GM10248 (cell line): ENCODE measurements around the gene CPPED1.

ENCODE experiments used
- CTCF ChIA-PET: fragments of 300-600 bp; sonication (Branson Sonifier 250); formaldehyde crosslinking; extraction: SDS; loops from one replicate; lab custom pipeline; 2021; ENCODE audit warnings: antibody characterized with exemption; lab: Yijun Ruan, JAX
- POLR2A ChIA-PET: fragments of 350-650 bp; sonication (Branson Sonifier 250); formaldehyde crosslinking; extraction: SDS; loops from one replicate; lab custom pipeline; 2020; ENCODE audit warnings: antibody characterized with exemption; lab: Yijun Ruan, JAX
- DNase-seq: peaks from one replicate; pipeline ENCODE4 v3.0.0; 2012; ENCODE audit errors: extremely low spot score
- TF ChIP-seq, protein P1 (sequence below): IDR thresholded peaks from 2 replicates; pipeline ENCODE4 v1.5.1; 2012; ENCODE audit warnings: mild to moderate bottlenecking, low read depth; ENCODE audit errors: extremely low read depth, missing control alignments, control extremely low read depth

CPPED1 gene

GRCh38 chr16:12611916-12612597 is 191.6 kb downstream of the CPPED1 start:
- ChIA-PET CTCF (no interaction called here), POLR2A (no interaction called here)
- TF ChIP-seq, protein P1, sequence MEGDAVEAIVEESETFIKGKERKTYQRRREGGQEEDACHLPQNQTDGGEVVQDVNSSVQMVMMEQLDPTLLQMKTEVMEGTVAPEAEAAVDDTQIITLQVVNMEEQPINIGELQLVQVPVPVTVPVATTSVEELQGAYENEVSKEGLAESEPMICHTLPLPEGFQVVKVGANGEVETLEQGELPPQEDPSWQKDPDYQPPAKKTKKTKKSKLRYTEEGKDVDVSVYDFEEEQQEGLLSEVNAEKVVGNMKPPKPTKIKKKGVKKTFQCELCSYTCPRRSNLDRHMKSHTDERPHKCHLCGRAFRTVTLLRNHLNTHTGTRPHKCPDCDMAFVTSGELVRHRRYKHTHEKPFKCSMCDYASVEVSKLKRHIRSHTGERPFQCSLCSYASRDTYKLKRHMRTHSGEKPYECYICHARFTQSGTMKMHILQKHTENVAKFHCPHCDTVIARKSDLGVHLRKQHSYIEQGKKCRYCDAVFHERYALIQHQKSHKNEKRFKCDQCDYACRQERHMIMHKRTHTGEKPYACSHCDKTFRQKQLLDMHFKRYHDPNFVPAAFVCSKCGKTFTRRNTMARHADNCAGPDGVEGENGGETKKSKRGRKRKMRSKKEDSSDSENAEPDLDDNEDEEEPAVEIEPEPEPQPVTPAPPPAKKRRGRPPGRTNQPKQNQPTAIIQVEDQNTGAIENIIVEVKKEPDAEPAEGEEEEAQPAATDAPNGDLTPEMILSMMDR, result no peak
- DNase-seq, result no peak

DNA sequence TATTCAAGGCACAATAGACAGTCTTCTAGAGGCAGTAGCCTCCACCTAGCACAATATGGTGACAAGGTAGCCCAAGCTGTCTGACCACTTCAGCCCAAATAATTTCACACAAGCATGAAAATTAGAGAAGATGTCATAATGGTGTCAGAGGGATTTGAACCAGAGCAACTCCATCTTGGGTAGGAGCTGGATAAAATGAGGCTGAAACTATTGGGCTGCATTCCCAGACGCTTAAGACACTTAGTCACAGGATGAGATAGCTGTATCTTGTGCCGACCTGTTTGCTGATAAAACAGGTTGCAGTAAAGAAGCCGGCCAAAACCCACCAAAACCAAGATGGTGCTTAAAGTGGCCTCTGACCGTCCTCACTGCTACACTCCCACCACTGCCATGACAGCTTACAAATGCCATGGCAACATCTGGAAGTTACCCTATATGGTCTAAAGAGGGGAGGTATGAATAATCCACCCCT is 192.6 kb downstream of the CPPED1 start:
- ChIA-PET CTCF (interaction anchor here (1.7 kb wide), 1 partner anchor 10 kb away, joined by 5 read pairs; no protein-coding TSS in a partner anchor), POLR2A (no interaction called here)
- no peak for DNase-seq
- TF ChIP-seq, protein P1, result no peak

- POLR2A ChIA-PET, result no interaction called here
- CTCF ChIA-PET, result interaction anchor here (1.7 kb wide), 1 partner anchor 11 kb away, joined by 5 read pairs; no protein-coding TSS in a partner anchor
- TF ChIP-seq, protein P1, result no peak
- DNase-seq, result no peak
Measured at GRCh38 chr16:12609937-12610699, 193.6 kb downstream of the CPPED1 start.
